Measurements from ENCODE around the gene STK32A.

DNA sequence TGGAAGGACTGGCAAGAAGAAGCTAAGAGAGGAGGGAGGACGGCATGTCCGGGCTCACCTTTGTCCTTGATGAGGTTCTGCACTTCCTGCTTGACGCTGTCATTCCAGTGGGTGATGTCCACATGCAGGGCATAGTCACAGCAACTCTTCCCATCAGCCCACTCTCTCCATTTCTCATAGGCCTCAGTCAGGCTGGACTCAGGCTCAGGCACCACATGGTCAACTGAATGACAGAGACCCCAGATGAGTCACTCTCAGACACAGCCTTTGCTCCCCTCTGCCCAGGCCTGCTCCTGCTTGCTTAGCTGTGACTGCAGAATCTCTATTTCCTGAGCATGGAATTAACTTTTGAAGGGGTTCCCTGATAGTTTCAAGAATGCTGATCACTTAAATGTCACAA lies 180.8 kb downstream of the STK32A start:
- TF ChIP-seq CTCF (IDR thresholded peaks at IDR 0.05) (no peak), EP300 (IDR thresholded peaks at IDR 0.05) (no peak), POLR2A (IDR thresholded peaks at IDR 0.05) (no peak), POLR2AphosphoS5 (IDR thresholded peaks at IDR 0.05) (no peak)
